Measurements from ENCODE around the gene KIAA0408. TPM values are rescaled to one million over a fixed set of nuclear protein-coding genes. Genes with fewer than 3 reads are reported as not detected.

KIAA0408 gene
- total RNA-seq, 1 experiment from 2014 or later, result 0.25 TPM

DNA sequence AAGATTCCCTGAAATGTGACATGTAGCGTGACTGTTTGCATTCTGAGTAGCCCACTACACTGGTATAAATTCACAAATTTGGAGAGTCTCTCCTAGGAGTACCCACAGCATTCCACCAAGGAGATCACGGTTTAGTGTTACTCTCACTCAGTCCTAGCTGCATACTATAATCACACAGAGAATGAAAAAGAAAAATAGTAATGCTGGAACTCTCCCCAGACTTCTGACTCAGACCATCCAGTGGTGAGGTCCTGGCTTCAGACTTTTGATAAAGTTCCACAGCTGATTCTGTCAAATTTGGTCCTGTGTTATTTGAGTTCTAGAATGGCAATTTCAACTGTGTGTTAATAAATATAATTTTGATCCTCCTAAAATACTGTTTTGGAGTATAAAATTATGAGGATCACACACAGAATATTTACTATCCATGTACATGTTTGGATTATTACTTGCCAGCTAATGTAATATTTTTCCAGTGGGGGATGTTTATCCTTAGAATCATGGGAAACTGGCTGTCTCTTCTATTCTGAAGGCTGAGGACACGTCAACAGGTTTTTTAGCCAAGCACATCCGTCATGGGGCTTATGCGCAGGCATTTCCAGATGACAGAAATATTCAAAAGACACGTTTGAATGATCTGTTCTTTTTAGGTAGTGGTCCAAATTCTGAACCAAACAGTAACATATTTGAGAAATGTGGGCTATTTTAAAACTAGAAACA is 5.1 kb upstream of the KIAA0408 start:
- no peaks in the 10 kb centered on the region for H4K20me1 ChIP-seq (ENCODE audit: insufficient read depth)
- no peak overlapping the region for H3K9ac ChIP-seq (ENCODE audit: low read length)
- POLR2A ChIA-PET, result no interaction called here
- intact Hi-C loops (cut with micrococcal nuclease), result no loop called here
- no peak overlapping the region for H3K4me3 ChIP-seq (replicated peaks in 1 of 2; ENCODE audit: low read depth in 1 of 2, low read length in 2 of 2)
- DNase-seq (ENCODE audit: low read depth, low spot score) (no peak), ATAC-seq (no peak)
- no peaks in the 10 kb centered on the region for H3K27me3 ChIP-seq (ENCODE audit: insufficient read depth, low read length)
- H3K36me3 ChIP-seq (ENCODE audit: control insufficient read depth in 1 of 2, insufficient read depth in 2 of 2, low read length in 2 of 2), result no peaks in the 10 kb centered on the region
- RAD21 ChIA-PET (ENCODE audit: low non-redundant PET in 1 of 2, low total read pairs in 2 of 2, uncharacterized antibody in 2 of 2, unreplicated experiment in 2 of 2), result no interaction called here
- CTCF ChIA-PET, result interaction anchor here (1.2 to 4.6 kb wide), 3 partner anchors 63 to 226 kb away, joined by 3 to 24 read pairs (median 7); no protein-coding TSS in a partner anchor
- no peaks in the 10 kb centered on the region for H3K9me2 ChIP-seq (ENCODE audit: insufficient read depth)
- H3K27ac ChIP-seq (ENCODE audit: low read depth, low read length), result no peak overlapping the region
- TF ChIP-seq EZH2phosphoT487 (IDR thresholded peaks at IDR 0.05; ENCODE audit: borderline replicate concordance) (no peak), JUND (IDR thresholded peaks at IDR 0.05) (no peak), POLR2A (IDR thresholded peaks at IDR 0.05; ENCODE audit: borderline replicate concordance, extremely low read depth, insufficient read depth, insufficient read length) (no peak), ZFX (IDR thresholded peaks at IDR 0.05) (no peak)
- TF ChIP-seq, protein P1, sequence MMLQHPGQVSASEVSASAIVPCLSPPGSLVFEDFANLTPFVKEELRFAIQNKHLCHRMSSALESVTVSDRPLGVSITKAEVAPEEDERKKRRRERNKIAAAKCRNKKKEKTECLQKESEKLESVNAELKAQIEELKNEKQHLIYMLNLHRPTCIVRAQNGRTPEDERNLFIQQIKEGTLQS (IDR thresholded peaks at IDR 0.05), result no peak
- TF ChIP-seq, protein P2, sequence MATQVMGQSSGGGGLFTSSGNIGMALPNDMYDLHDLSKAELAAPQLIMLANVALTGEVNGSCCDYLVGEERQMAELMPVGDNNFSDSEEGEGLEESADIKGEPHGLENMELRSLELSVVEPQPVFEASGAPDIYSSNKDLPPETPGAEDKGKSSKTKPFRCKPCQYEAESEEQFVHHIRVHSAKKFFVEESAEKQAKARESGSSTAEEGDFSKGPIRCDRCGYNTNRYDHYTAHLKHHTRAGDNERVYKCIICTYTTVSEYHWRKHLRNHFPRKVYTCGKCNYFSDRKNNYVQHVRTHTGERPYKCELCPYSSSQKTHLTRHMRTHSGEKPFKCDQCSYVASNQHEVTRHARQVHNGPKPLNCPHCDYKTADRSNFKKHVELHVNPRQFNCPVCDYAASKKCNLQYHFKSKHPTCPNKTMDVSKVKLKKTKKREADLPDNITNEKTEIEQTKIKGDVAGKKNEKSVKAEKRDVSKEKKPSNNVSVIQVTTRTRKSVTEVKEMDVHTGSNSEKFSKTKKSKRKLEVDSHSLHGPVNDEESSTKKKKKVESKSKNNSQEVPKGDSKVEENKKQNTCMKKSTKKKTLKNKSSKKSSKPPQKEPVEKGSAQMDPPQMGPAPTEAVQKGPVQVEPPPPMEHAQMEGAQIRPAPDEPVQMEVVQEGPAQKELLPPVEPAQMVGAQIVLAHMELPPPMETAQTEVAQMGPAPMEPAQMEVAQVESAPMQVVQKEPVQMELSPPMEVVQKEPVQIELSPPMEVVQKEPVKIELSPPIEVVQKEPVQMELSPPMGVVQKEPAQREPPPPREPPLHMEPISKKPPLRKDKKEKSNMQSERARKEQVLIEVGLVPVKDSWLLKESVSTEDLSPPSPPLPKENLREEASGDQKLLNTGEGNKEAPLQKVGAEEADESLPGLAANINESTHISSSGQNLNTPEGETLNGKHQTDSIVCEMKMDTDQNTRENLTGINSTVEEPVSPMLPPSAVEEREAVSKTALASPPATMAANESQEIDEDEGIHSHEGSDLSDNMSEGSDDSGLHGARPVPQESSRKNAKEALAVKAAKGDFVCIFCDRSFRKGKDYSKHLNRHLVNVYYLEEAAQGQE (IDR thresholded peaks at IDR 0.05; ENCODE audit: low read depth), result no peak
- H2AFZ ChIP-seq (ENCODE audit: low read depth, low read length, poor library complexity, severe bottlenecking), result peak overlapping the region; percentile 28
- H3K4me2 ChIP-seq (ENCODE audit: low read length), result no peak overlapping the region
- H3K9me3 ChIP-seq (ENCODE audit: control insufficient read depth in 1 of 2, insufficient read depth in 1 of 2, low read depth in 1 of 2, low read length in 2 of 2), result no peaks in the 10 kb centered on the region
- no TSS peak for BruUV-seq (replicated peaks)
- H3K79me2 ChIP-seq (ENCODE audit: insufficient read depth, low read length), result no peaks in the 10 kb centered on the region
- H3K4me1 ChIP-seq (ENCODE audit: control insufficient read depth in 1 of 2, insufficient read depth in 2 of 2, low read length in 2 of 2), result no peaks in the 10 kb centered on the region
